ENCODE data around the gene CRYZL1.

CRYZL1 gene

GRCh38 chr21:33673473-33673872 lies 31.9 kb upstream of the CRYZL1 start:
- Histone ChIP-seq H3K9me3 (ENCODE audit: low read length) (no peaks in the 10 kb centered on the region), H3K36me3 (ENCODE audit: insufficient read depth, low read length) (no peaks in the 10 kb centered on the region), H3K27ac (ENCODE audit: low read depth, low read length, poor library complexity, severe bottlenecking) (no peak overlapping the region), H3F3A (ENCODE audit: insufficient read depth, low read length) (no peaks in the 10 kb centered on the region), H3K4me1 (ENCODE audit: insufficient read depth, low read length, severe bottlenecking) (no peaks in the 10 kb centered on the region), H3K4me3 (ENCODE audit: low read depth, low read length, poor library complexity, severe bottlenecking) (no peak overlapping the region), H3K9me2 (ENCODE audit: low read depth, low read length) (no peaks in the 10 kb centered on the region), H3K4me2 (ENCODE audit: low read length) (no peak overlapping the region), H3K79me2 (ENCODE audit: insufficient read depth, low read length) (no peaks in the 10 kb centered on the region), H2AFZ (ENCODE audit: low read length) (no peak overlapping the region), H3K27me3 (ENCODE audit: insufficient read depth, low read length) (no peaks in the 10 kb centered on the region), H4K20me1 (ENCODE audit: insufficient read depth, low read length) (no peaks in the 10 kb centered on the region), H3K9ac (ENCODE audit: low read length) (no peak overlapping the region)
- no peak for TF ChIP-seq EZH2 (IDR thresholded peaks at IDR 0.05; ENCODE audit: borderline replicate concordance, low read length)
- TF ChIP-seq, protein P1, sequence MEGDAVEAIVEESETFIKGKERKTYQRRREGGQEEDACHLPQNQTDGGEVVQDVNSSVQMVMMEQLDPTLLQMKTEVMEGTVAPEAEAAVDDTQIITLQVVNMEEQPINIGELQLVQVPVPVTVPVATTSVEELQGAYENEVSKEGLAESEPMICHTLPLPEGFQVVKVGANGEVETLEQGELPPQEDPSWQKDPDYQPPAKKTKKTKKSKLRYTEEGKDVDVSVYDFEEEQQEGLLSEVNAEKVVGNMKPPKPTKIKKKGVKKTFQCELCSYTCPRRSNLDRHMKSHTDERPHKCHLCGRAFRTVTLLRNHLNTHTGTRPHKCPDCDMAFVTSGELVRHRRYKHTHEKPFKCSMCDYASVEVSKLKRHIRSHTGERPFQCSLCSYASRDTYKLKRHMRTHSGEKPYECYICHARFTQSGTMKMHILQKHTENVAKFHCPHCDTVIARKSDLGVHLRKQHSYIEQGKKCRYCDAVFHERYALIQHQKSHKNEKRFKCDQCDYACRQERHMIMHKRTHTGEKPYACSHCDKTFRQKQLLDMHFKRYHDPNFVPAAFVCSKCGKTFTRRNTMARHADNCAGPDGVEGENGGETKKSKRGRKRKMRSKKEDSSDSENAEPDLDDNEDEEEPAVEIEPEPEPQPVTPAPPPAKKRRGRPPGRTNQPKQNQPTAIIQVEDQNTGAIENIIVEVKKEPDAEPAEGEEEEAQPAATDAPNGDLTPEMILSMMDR (IDR thresholded peaks at IDR 0.05; ENCODE audit: low read length): no peak

DNA sequence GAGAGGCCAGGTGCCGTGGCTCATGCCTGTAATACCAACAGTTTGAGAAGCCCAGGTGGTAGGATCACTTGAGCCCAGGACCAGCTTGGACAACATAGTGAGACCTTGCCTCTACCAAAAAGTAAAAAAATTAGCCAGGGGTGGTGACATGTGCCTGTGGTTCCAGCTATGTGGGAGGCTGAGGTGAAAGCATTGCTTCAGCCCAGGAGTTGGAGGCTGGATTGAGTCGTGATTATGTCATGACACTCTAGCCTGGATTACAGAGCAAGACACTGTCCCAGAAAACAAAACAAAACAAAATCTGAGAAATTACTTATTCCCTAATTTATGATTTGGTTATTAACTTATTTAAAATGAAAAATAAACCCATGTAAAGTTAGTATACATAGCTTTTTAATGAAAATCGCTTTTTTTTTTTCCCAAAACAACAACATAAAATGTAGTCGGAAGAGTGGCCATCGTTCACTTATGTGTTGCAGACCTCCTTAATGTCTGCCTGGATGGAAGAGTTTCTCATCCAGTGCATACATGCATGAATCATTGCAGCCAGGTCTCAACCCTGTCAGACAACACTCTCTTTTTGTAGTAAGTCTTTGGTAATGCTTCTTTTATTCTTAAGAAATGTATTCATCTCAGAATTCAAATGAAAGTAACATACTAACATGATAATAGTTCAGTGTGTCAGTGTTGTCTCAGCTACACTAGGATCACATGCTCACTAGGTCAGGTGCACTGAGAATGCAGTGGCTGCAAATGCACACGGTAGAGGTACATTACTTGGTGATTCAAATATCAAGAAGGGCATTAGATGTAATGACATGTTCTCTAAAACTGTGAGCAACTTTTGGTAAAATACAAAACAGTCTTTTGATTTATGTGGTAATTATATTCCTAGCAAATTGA lies 28.8 kb upstream of the CRYZL1 start:
- no peak for TF ChIP-seq EZH2 (IDR thresholded peaks at IDR 0.05; ENCODE audit: borderline replicate concordance, low read length)
- TF ChIP-seq, protein P1 (IDR thresholded peaks at IDR 0.05; ENCODE audit: low read length): no peak
- no peaks in the 10 kb centered on the region for H3K79me2 ChIP-seq (ENCODE audit: insufficient read depth, low read length)
- H3K36me3 ChIP-seq (ENCODE audit: insufficient read depth, low read length): no peaks in the 10 kb centered on the region
- H3K9ac ChIP-seq (ENCODE audit: low read length): no peak overlapping the region
- H3K27me3 ChIP-seq (ENCODE audit: insufficient read depth, low read length): no peaks in the 10 kb centered on the region
- no peaks in the 10 kb centered on the region for H3K4me1 ChIP-seq (ENCODE audit: insufficient read depth, low read length, severe bottlenecking)
- no peaks in the 10 kb centered on the region for H4K20me1 ChIP-seq (ENCODE audit: insufficient read depth, low read length)
- H2AFZ ChIP-seq (ENCODE audit: low read length): no peak overlapping the region
- no peak overlapping the region for H3K4me3 ChIP-seq (ENCODE audit: low read depth, low read length, poor library complexity, severe bottlenecking)
- H3K4me2 ChIP-seq (ENCODE audit: low read length): no peak overlapping the region
- H3K9me3 ChIP-seq (ENCODE audit: low read length): no peaks in the 10 kb centered on the region
- no peak overlapping the region for H3K27ac ChIP-seq (ENCODE audit: low read depth, low read length, poor library complexity, severe bottlenecking)
- no peaks in the 10 kb centered on the region for H3F3A ChIP-seq (ENCODE audit: insufficient read depth, low read length)
- H3K9me2 ChIP-seq (ENCODE audit: low read depth, low read length): no peaks in the 10 kb centered on the region

DNA sequence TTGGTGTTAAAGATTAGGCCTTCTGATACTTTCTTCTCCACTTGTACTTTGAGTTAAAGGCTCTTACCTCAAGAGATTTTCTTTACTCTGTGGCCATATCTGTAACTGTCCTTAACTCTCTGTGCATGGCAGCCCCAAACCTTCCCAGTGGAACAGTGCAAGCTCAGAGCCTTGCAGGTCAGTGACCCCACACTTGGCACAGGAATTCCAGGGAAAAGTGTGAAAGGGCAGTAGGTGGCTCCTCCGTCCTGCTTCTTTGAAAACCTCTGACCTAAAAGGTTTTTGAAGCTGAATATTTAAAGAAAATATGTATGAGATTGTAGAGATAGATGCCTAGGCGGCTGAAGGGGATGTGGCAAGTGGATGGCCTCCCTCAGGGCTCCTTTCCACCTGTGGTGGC lies 27.1 kb upstream of the CRYZL1 start:
- H3K4me2 ChIP-seq (ENCODE audit: low read length): no peak overlapping the region
- no peak for TF ChIP-seq EZH2 (IDR thresholded peaks at IDR 0.05; ENCODE audit: borderline replicate concordance, low read length)
- TF ChIP-seq, protein P1 (IDR thresholded peaks at IDR 0.05; ENCODE audit: low read length): no peak
- H3K9me3 ChIP-seq (ENCODE audit: low read length): no peaks in the 10 kb centered on the region
- H4K20me1 ChIP-seq (ENCODE audit: insufficient read depth, low read length): no peaks in the 10 kb centered on the region
- no peak overlapping the region for H2AFZ ChIP-seq (ENCODE audit: low read length)
- no peaks in the 10 kb centered on the region for H3K4me1 ChIP-seq (ENCODE audit: insufficient read depth, low read length, severe bottlenecking)
- no peak overlapping the region for H3K4me3 ChIP-seq (ENCODE audit: low read depth, low read length, poor library complexity, severe bottlenecking)
- H3K9ac ChIP-seq (ENCODE audit: low read length): no peak overlapping the region
- no peaks in the 10 kb centered on the region for H3K36me3 ChIP-seq (ENCODE audit: insufficient read depth, low read length)
- H3F3A ChIP-seq (ENCODE audit: insufficient read depth, low read length): no peaks in the 10 kb centered on the region
- no peaks in the 10 kb centered on the region for H3K9me2 ChIP-seq (ENCODE audit: low read depth, low read length)
- no peak overlapping the region for H3K27ac ChIP-seq (ENCODE audit: low read depth, low read length, poor library complexity, severe bottlenecking)
- H3K79me2 ChIP-seq (ENCODE audit: insufficient read depth, low read length): no peaks in the 10 kb centered on the region
- H3K27me3 ChIP-seq (ENCODE audit: insufficient read depth, low read length): peaks cover 4% of the 10 kb centered on the region; the same call in 1 of the 2 replicates

Measured in OCI-LY1 (cell line).